NCI-H774 (cell line): Measurements from ENCODE around the gene TGDS.

ENCODE experiments used
- DNase-seq: peaks from one replicate; lab custom pipeline; 2025; lab: John Stamatoyannopoulos, UW

Gene TGDS

GRCh38 chr13:94599877-94600276 lies 3.9 kb upstream of the TGDS start:
- DNase-seq: no peak

GRCh38 chr13:94598281-94598680 lies 2.3 kb upstream of the TGDS start:
- no peak for DNase-seq

GRCh38 chr13:94596575-94596971 lies 621 bp upstream of the TGDS start:
- no peak for DNase-seq

DNA sequence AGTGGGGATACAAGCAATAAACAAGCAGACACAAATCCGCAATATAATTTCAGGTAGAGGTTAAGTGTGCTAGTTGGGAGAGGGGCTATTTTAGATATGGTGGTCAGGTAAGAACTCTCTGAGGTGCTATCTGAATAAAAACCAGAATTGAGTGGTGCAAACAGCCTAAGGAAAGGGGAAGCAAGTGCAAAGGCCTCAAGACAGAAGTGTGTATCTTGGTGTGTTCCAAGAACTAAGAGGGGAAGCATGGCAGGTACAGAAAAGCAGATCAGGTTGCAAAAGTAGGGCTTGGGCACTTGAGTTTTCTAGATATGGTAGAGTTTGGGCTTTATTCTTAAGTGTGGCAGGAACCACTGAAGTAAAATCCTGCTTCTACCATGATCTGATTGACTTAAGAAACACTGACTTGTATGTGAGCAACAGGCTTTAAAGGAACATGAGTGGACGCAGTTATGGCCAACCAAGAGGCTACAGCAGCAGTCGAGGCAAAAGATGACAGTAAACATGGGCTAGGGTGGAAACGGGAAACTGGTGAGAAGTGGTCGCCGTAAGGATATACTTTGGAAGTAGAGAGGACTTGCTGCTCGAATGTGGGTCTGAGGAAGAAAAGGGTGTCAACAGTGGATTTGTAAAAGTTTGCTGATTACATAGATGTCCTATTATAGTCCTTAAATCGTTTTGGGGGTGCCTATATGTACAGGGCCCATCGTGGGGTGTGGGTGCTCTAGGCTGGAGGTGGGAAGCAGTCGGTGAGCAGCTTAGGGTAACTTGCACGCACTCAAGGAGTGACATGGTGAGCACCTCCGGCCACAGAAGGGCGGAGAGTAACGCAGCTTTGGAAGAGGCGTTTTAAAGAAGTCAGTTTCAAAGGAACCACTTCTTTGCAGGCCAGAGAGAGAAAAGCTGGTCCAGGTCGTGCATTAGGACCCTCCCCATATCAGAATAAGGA lies 677 bp downstream of the TGDS start:
- no peak for DNase-seq

DNA sequence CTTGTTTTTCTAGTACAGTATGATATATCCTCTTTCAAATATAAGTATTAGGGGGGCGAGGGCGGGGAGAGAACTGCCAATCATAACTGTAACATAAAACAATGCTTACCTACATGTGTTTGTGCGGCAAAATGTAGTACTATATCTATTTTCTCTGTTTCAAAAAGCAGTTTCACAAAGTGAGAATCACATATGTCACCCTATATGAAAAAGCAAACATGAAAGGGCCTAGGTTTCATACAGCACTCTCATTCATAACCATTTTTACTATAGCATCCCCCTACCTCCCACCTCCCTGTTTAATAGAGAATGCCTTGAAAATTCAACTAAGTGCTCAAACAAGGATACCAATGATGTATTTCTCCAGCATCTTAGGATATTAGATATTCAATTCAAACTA lies 5.2 kb downstream of the TGDS start:
- DNase-seq: no peak

- no peak for DNase-seq
These were observed 7.4 kb downstream of the TGDS start for GRCh38 chr13:94588541-94588940.

DNA sequence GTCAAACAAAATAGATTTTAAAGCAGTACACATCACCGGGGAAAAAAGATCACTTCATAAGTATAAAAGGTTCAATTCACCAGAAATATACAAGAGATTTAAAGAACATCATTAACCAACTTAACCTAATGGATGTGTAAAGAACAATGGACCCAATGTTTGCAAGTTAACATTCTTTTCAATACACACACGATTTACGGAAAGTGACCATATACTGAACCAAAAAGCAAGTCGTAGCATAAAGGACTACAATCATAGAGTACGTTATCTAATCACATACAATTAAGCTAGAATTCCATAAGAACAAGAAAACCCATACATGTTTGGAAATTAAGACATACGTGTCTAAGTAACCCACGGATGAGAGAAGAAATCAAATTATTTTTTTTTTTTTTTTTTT lies 9.6 kb downstream of the TGDS start:
- no peak for DNase-seq

DNA sequence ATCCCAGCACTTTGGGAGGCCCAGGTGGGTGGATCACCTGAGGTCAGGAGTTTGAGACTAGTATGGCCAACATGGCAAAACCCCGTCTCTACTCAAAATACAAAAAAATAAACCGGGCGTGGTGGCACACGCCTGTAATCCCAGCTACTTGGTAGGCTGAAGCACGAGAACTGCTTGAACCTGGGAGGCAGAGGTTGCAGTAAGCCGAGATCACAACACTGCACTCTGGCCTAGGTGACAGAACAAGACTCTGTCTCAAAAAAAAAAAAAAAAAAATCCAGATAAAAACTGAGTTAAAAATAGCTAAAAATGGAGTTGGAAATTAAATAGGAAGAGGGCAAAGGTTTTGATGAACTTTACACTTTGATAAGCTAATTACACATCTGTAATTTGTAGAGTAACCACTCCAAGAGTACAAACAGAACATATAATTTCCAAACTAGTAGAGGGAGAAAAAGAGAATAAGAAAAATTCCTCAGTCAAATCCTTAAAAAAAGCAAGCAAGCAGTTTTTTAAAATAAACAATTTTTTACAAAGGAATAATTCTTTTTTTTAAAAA lies 10.3 kb downstream of the TGDS start:
- no peak for DNase-seq

- no peak for DNase-seq
These were observed 12.0 kb downstream of the TGDS start for GRCh38 chr13:94583926-94584325.

DNA sequence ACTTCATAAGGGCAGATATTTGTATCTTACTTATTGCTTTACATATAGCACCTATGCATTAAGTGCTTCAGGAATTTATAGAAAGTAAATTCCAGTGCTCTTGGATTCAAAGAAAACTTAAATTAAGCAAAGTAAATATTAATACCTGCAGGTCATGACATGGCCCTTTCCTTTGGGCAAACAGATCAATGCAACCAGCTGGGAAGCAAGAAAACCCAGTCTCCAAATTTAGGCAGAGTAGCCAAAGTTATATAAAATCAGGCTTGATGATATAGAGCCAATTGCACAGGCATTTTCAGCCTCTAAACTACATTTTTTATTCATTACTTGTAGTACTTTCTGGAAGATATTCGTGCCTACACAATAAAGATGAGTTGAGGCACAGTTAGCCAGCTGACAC lies 16.9 kb downstream of the TGDS start:
- no peak for DNase-seq

DNA sequence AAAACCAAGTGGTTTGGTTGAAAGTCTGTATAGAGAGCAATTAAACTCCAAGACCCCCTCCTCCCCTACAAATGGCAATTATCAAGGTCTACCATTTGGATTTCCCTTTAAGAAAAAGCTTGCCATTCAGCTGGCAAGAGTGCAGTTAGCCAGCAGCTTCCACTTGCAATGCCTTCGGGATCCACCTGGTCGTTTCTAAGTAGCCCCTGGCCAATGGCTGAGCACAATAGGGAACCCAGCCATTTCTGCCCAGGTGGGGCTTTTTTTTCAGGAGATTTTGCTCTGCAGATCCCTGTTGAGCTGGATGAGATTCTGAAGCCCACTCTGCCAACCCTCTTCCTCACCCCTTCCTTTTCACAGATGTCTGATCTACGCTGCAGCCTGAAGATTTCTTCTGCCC lies 26.3 kb downstream of the TGDS start:
- DNase-seq: no peak

GRCh38 chr13:94568443-94568842 lies 27.5 kb downstream of the TGDS start:
- DNase-seq: no peak

GRCh38 chr13:94567581-94567980 lies 28.4 kb downstream of the TGDS start:
- no peak for DNase-seq

- no peak for DNase-seq
These were observed 34.8 kb downstream of the TGDS start for GRCh38 chr13:94561126-94561525.

DNA sequence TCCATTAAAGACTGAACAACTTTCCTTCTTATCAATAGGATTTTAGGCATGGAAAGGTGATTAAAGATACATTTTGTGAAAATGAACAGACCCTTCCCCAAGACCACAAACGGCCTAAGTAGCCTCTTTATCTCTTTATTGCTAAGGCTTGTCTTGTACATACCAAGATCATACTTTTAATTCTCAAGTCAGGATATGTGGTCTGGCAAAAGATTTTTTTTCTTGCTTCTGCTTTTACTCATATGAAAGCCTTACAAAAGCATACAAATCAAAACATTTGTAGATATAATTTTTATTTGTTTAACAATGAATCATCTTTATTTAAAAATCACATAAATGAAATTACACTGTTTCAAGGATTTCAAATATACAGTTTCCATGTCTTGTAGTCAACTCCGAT lies 35.8 kb downstream of the TGDS start:
- no peak for DNase-seq

DNA sequence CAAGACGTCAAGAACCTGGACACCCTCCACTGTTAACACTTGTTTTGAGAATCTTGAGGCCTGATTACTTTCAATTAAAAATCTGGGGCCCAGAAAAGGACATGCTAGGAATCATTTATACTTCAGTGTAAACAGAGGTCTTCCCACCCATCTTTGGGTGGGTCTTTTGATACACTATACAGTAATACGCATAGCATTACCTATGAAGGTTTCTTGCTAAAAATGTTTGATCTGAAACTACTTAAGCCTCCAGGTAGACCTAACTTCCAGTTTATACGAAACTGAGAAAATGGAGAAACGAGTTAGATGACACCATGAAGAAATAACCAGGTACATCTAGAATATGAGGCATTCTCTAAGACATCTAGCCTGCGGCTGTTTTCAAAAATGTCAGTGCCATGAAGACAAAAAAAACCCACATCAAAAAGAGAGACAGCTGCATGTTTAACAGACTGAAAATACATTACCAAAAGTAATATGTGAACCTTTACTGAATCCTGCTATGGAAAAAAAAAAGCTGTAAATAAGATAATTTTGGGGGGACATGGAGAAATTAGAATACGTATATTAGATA lies 36.6 kb downstream of the TGDS start:
- no peak for DNase-seq

DNA sequence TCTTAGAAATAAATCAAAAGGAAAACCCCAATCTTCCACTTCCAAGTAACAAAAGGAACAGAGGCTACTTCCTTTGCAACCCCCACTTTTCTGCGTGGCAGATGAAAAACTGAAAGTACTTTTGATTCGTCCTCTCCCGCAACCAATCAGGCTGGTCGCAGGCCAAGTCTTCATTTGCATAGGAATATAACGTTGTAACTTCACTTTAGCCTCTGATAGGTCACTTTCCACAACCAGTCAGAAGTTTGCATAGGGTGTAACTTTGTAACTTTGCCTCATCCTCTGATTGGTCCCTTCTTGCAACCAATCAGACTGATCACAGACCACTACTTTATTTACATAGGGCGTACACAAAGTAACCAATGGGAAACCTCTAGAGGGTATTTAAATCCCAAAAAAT lies 37.2 kb downstream of the TGDS start:
- DNase-seq: no peak

GRCh38 chr13:94557684-94558235 lies 38.2 kb downstream of the TGDS start:
- no peak for DNase-seq

- no peak for DNase-seq
These were observed 39.3 kb downstream of the TGDS start for GRCh38 chr13:94556621-94557020.

- no peak for DNase-seq
These were observed 39.9 kb downstream of the TGDS start for GRCh38 chr13:94556041-94556440.

DNA sequence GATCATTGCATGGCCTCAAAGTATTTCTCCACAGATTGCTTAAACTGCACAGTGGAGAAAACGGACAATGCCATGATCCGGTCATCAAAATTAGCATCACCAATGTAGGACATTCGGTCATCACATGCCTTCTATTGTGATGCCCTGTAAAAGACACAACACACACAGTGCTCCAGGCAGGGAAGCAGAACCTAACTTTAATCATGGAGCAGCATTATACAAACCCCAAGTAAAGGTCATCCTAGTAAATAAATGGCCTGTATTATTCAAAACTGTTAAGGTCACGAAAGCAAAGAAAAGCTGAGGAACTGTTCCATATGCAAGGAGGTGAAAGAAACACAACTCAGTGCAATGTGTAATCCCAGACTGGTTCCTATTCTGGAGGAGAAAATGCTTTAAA lies 42.2 kb downstream of the TGDS start:
- DNase-seq: no peak

DNA sequence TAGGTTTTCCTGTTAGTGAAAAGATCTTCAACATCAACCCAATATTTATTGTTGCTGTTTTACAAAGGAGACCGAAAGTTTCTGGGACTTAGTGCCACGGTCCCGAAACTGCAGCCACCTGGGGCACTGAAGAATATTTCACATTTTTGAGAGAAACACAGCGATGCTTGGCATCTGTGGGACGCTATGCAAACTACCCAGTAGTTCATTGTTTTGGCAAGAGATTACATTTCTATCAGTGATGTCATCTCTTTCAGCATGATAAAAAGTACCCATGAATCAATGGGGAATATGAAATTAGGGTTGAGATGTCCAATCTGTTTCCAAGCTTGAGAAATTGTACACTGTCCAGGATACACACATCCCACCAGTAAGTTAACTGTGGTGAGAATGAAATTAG lies 43.9 kb downstream of the TGDS start:
- no peak for DNase-seq
